IPS DF 6.9 (cell line): ENCODE data around the gene DYNLT1.

Experiments
- DNase-seq: peaks from one replicate; pipeline ENCODE4 v3.0.0-alpha.2; 2013; ENCODE audit warnings: low read depth, low spot score
- H3K27ac ChIP-seq: one replicate; pipeline ENCODE4 v1.5.1; 2013; ENCODE audit warnings: low read length, control low read depth
- H3K27me3 ChIP-seq: 2 replicates; pipeline ENCODE4 v1.6.1; 2013; ENCODE audit warnings: mild to moderate bottlenecking, low read length; ENCODE audit not compliant: control insufficient read depth, insufficient read depth
- H3K36me3 ChIP-seq: 2 replicates; pipeline ENCODE4 v1.6.1; 2013; ENCODE audit warnings: low read length; ENCODE audit not compliant: control insufficient read depth, insufficient read depth
- H3K4me1 ChIP-seq: 2 replicates; pipeline ENCODE4 v1.6.1; 2013; ENCODE audit warnings: low read length; ENCODE audit not compliant: control insufficient read depth, insufficient read depth
- H3K4me3 ChIP-seq: 2 replicates; pipeline ENCODE4 v1.5.1; 2013; ENCODE audit warnings: mild to moderate bottlenecking, low read length
- H3K9me3 ChIP-seq: 2 replicates; pipeline ENCODE4 v1.6.1; 2013; ENCODE audit warnings: low read length, inconsistent platforms; ENCODE audit not compliant: control insufficient read depth, insufficient read depth
- WGBS: extraction: QIAGEN DNeasy Blood & Tissue Kit; methylation state at CpG from one replicate; pipeline ENCODE4 v1.1.7; 2013; ENCODE audit warnings: mixed read lengths, missing lambda C conversion rate; ENCODE audit not compliant: insufficient read length, insufficient coverage; 5-methylcytosine and 5-hydroxymethylcytosine counted together

DYNLT1 gene

GRCh38 chr6:158629367-158630221 is 14.9 kb downstream of the DYNLT1 start:
- Histone ChIP-seq H3K36me3 (peaks cover 16% of the 10 kb centered on the region), H3K27me3 (no peaks in the 10 kb centered on the region), H3K27ac (no peak overlapping the region), H3K4me1 (no peaks in the 10 kb centered on the region), H3K4me3 (no peak overlapping the region), H3K9me3 (no peaks in the 10 kb centered on the region)
- no CpG with 5 or more reads among the region's 20 CpGs for WGBS
- DNase-seq = no peak

- H3K4me1 ChIP-seq = no peaks in the 10 kb centered on the region
- no peaks in the 10 kb centered on the region for H3K27me3 ChIP-seq
- no peak for DNase-seq
- H3K27ac ChIP-seq = no peak overlapping the region
- peaks cover 16% of the 10 kb centered on the region for H3K36me3 ChIP-seq
- WGBS = no CpG with 5 or more reads among the region's 17 CpGs
- H3K9me3 ChIP-seq = no peaks in the 10 kb centered on the region
- H3K4me3 ChIP-seq = no peak overlapping the region
Observed at GRCh38 chr6:158628542-158628941, 16.0 kb downstream of the DYNLT1 start.

- no peak overlapping the region for H3K4me3 ChIP-seq
- H3K9me3 ChIP-seq = no peaks in the 10 kb centered on the region
- H3K36me3 ChIP-seq = peaks cover 16% of the 10 kb centered on the region
- H3K4me1 ChIP-seq = no peaks in the 10 kb centered on the region
- WGBS = no CpG with 5 or more reads among the region's 9 CpGs
- no peaks in the 10 kb centered on the region for H3K27me3 ChIP-seq
- no peak overlapping the region for H3K27ac ChIP-seq
- DNase-seq = no peak
Observed at GRCh38 chr6:158627940-158628211, 16.7 kb downstream of the DYNLT1 start.

GRCh38 chr6:158627168-158627939 is 17.2 kb downstream of the DYNLT1 start:
- Histone ChIP-seq H3K27me3 (no peaks in the 10 kb centered on the region), H3K4me3 (no peak overlapping the region), H3K27ac (no peak overlapping the region), H3K4me1 (no peaks in the 10 kb centered on the region), H3K36me3 (peaks cover 17% of the 10 kb centered on the region), H3K9me3 (no peaks in the 10 kb centered on the region)
- DNase-seq = no peak
- no CpG with 5 or more reads among the region's 20 CpGs for WGBS

GRCh38 chr6:158626360-158627167 is 18.0 kb downstream of the DYNLT1 start:
- no peak overlapping the region for H3K27ac ChIP-seq
- peaks cover 23% of the 10 kb centered on the region for H3K36me3 ChIP-seq
- no peak overlapping the region for H3K4me3 ChIP-seq
- no peaks in the 10 kb centered on the region for H3K27me3 ChIP-seq
- 100% methylated on average over 1 of the region's 6 CpGs for WGBS
- H3K9me3 ChIP-seq = no peaks in the 10 kb centered on the region
- no peak for DNase-seq
- H3K4me1 ChIP-seq = no peaks in the 10 kb centered on the region

- Histone ChIP-seq H3K27ac (no peak overlapping the region), H3K27me3 (no peaks in the 10 kb centered on the region), H3K9me3 (no peaks in the 10 kb centered on the region), H3K4me3 (no peak overlapping the region), H3K4me1 (no peaks in the 10 kb centered on the region), H3K36me3 (peaks cover 23% of the 10 kb centered on the region)
- no peak for DNase-seq
- no CpG with 5 or more reads among the region's 15 CpGs for WGBS
Observed at GRCh38 chr6:158625881-158626305, 18.6 kb downstream of the DYNLT1 start.

GRCh38 chr6:158624684-158625682 is 19.6 kb downstream of the DYNLT1 start:
- Histone ChIP-seq H3K27ac (no peak overlapping the region), H3K36me3 (peaks cover 25% of the 10 kb centered on the region), H3K4me3 (no peak overlapping the region), H3K27me3 (no peaks in the 10 kb centered on the region), H3K9me3 (no peaks in the 10 kb centered on the region), H3K4me1 (no peaks in the 10 kb centered on the region)
- WGBS = no CpG with 5 or more reads among the region's 25 CpGs
- DNase-seq = no peak

- peaks cover 25% of the 10 kb centered on the region for H3K36me3 ChIP-seq
- H3K4me1 ChIP-seq = no peaks in the 10 kb centered on the region
- no peaks in the 10 kb centered on the region for H3K27me3 ChIP-seq
- DNase-seq = no peak
- no peak overlapping the region for H3K27ac ChIP-seq
- H3K4me3 ChIP-seq = no peak overlapping the region
- no peaks in the 10 kb centered on the region for H3K9me3 ChIP-seq
- no CpG with 5 or more reads among the region's 10 CpGs for WGBS
Observed at GRCh38 chr6:158622545-158623190, 21.9 kb downstream of the DYNLT1 start.

GRCh38 chr6:158621694-158622544 is 22.6 kb downstream of the DYNLT1 start:
- H3K9me3 ChIP-seq = no peaks in the 10 kb centered on the region
- WGBS = no CpG with 5 or more reads among the region's 25 CpGs
- no peaks in the 10 kb centered on the region for H3K4me1 ChIP-seq
- H3K4me3 ChIP-seq = no peak overlapping the region
- H3K27me3 ChIP-seq = no peaks in the 10 kb centered on the region
- no peak for DNase-seq
- H3K27ac ChIP-seq = no peak overlapping the region
- H3K36me3 ChIP-seq = peaks cover 23% of the 10 kb centered on the region
